T-helper 1 cell (primary cell): ENCODE data around the gene HLA-A.

Source experiments
- DNase-seq, 5 donors: peaks; one replicate each; pipeline ENCODE4 v3.0.0-alpha.2; 2012 to 2020

Gene HLA-A

GRCh38 chr6:29990931-29991330 lies 48.6 kb downstream of the HLA-A start:
- DNase-seq: no peak

DNA sequence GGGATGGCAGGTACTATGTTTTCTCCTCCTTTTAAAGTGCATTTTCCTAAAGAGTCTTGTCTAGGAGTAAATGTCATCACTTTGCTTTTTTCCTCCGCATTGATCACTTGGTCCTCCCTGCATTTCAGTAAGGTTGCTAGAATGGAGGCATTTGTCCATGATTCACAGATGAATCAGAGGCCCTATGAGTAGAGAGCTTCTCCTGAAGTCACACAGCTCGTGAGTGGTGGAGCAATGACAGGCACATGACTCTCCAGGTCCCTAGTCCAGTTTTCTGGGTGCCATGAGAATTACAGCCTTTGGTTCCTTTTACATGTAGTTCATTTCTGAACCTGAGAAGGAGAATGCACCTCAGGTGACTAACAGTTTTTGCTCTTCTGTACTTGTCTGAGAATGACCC lies 50.5 kb downstream of the HLA-A start:
- no peak for DNase-seq

DNA sequence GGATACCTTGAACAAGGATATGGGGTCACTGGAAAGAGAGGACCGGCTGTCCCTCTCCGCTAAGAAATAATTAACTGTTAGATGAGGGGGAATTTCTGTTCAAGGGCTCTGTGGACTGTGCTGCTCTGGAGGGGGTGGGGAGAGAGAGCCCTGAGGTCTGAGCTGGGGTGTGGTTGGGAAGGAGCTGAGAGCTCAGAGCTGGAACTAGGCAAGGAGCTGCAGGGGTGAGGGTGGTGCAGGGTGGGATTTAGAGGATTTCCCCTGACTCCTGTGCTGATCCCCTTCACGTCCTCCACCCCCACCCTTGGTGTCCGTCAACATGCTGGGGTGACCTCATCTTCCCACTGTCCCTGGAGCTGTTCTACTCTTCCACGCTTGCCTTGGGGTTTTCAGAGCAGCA lies 52.5 kb downstream of the HLA-A start:
- DNase-seq: no peak

DNA sequence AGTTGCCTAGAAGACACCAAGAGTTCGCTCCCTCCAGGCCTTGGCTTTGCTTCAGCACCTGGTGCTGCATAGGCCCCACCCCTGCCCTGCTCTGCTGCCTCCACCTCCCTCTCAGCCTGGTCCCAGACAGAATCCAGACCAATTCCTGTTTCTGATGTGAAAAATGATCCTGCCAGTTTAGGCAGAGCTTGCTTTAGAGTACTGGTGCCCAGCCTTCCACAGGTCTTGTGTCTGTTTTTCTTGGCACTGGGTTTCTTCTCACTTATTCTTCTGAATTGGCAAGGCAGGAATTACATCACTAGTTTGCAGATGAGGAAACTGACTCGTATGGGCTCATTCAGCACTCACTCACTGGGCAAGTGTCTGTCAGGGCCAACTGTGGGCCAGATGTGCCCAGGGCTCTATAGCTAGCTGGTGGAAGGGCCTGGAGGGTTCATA lies 53.0 kb downstream of the HLA-A start:
- no peak for DNase-seq
